H1 (cell line): ENCODE data around the gene C19orf67. TPM values are rescaled to one million over a fixed set of nuclear protein-coding genes. Genes with fewer than 3 reads are reported as not detected.

Experiments
- CTCF ChIA-PET: fragments of 300-600 bp; sonication (Branson Sonifier 250); formaldehyde crosslinking; loops from one replicate; lab custom pipeline; 2021; ENCODE audit not compliant: partially characterized antibody; lab: Charles Lee
- POLR2A ChIA-PET: fragments of 300-600 bp; sonication (Branson Sonifier 250); formaldehyde crosslinking; loops from one replicate; lab custom pipeline; 2021; ENCODE audit warnings: inconsistent platforms; ENCODE audit not compliant: partially characterized antibody; lab: Charles Lee
- DNase-seq, 2 experiments: peaks; one replicate each; pipeline versions ENCODE4 v3.0.0 to v3.0.0-alpha.2; 2010 to 2022; ENCODE audit warnings: low spot score in 2 of 2, low read depth in 1 of 2, mixed read lengths in 1 of 2
- FAIRE-seq: peaks from 2 replicates; lab custom pipeline; 2011; peaks lifted over from hg19 to GRCh38; lab: Jason Lieb, UNC
- H2AFZ ChIP-seq: 2 replicates; pipeline ENCODE4 v1.8.1; 2012; ENCODE audit warnings: low read length, inconsistent platforms
- H2AK5ac ChIP-seq: 2 replicates; pipeline ENCODE4 v1.6.1; 2013; ENCODE audit warnings: low read depth, low read length
- H2BK120ac ChIP-seq: replicated peaks from 2 replicates; pipeline ENCODE3; 2013; ENCODE audit warnings: low read depth, low read length, inconsistent platforms
- H2BK12ac ChIP-seq: 2 replicates; pipeline ENCODE4 v1.6.1; 2013; ENCODE audit warnings: low read depth, low read length
- H2BK15ac ChIP-seq: 2 replicates; pipeline ENCODE4 v1.6.1; 2013; ENCODE audit warnings: low read length
- H2BK20ac ChIP-seq: 2 replicates; pipeline ENCODE4 v1.6.1; 2013; ENCODE audit warnings: low read length
- H2BK5ac ChIP-seq: 2 replicates; pipeline ENCODE4 v1.6.1; 2013; ENCODE audit warnings: low read depth, low read length
- H3K14ac ChIP-seq: 2 replicates; pipeline ENCODE4 v1.6.1; 2013; ENCODE audit warnings: inconsistent platforms; ENCODE audit not compliant: insufficient read length
- H3K18ac ChIP-seq: 2 replicates; pipeline ENCODE4 v1.6.1; 2013; ENCODE audit warnings: low read length; ENCODE audit errors: extremely low read depth
- H3K23ac ChIP-seq: 2 replicates; pipeline ENCODE4 v1.6.1; 2013; ENCODE audit warnings: inconsistent platforms; ENCODE audit not compliant: insufficient read length
- H3K23me2 ChIP-seq: 2 replicates; pipeline ENCODE4 v1.6.1; 2013; ENCODE audit warnings: low read depth, low read length
- H3K27ac ChIP-seq: 2 replicates; pipeline ENCODE4 v1.6.1; 2011; ENCODE audit warnings: low read depth, low read length, inconsistent platforms
- H3K27me3 ChIP-seq, 4 experiments: replicated peaks in 1 of 4; 1 replicate in 1 of 4; 2 replicates in 3 of 4; pipeline versions ENCODE4 v1.6.1 to v1.8.1; 2011 to 2013; ENCODE audit warnings: low read length in 3 of 4, mild to moderate bottlenecking in 3 of 4, inconsistent platforms in 2 of 4, mixed read lengths in 2 of 4, moderate library complexity in 1 of 4; ENCODE audit not compliant: control insufficient read depth in 3 of 4, insufficient read depth in 3 of 4; ENCODE audit errors: extremely low read depth in 1 of 4
- H3K36me3 ChIP-seq, 4 experiments: 2 replicates each; pipeline versions ENCODE4 v1.6.1 to v1.8.1; 2011 to 2013; ENCODE audit warnings: mild to moderate bottlenecking in 4 of 4, low read length in 3 of 4, moderate library complexity in 2 of 4, control low read depth in 1 of 4, inconsistent platforms in 1 of 4; ENCODE audit not compliant: insufficient read depth in 4 of 4, control insufficient read depth in 2 of 4
- H3K4ac ChIP-seq: replicated peaks from 2 replicates; pipeline ENCODE3; 2013; ENCODE audit warnings: low read length, low read depth, mixed read lengths, inconsistent platforms; ENCODE audit not compliant: insufficient read length
- H3K4me1 ChIP-seq, 4 experiments: replicated peaks in 1 of 4; 1 replicate in 1 of 4; 2 replicates in 3 of 4; pipeline versions ENCODE4 v1.6.1 to v1.8.1; 2011 to 2013; ENCODE audit warnings: low read length in 3 of 4, inconsistent platforms in 2 of 4, mixed read lengths in 1 of 4; ENCODE audit not compliant: insufficient read depth in 4 of 4, control insufficient read depth in 3 of 4
- H3K4me2 ChIP-seq, 2 experiments: 2 replicates each; pipeline versions ENCODE4 v1.6.1 to v1.8.1; 2011 to 2013; ENCODE audit warnings: low read depth in 2 of 2, low read length in 2 of 2, control low read depth in 1 of 2, inconsistent platforms in 1 of 2, mild to moderate bottlenecking in 1 of 2; ENCODE audit not compliant: insufficient read depth in 1 of 2
- H3K4me3 ChIP-seq, 4 experiments: fragments of 200-600, 300-600 bp in 1 of 4; sonication (generic), shearing (Covaris generic), sonication (Bioruptor Twin) in 1 of 4; 2 replicates each; pipeline versions ENCODE4 v1.5.1 to v1.8.1; 2011 to 2016; ENCODE audit warnings: low read length in 4 of 4, low read depth in 3 of 4, control low read depth in 2 of 4, inconsistent platforms in 2 of 4, mild to moderate bottlenecking in 2 of 4, mixed read lengths in 1 of 4, moderate library complexity in 1 of 4; ENCODE audit not compliant: insufficient read depth in 2 of 4; ENCODE audit errors: extremely low read depth in 1 of 4
- H3K56ac ChIP-seq: replicated peaks from 2 replicates; pipeline ENCODE3; 2013; ENCODE audit warnings: low read depth, mild to moderate bottlenecking, mixed read lengths, low read length, inconsistent platforms; ENCODE audit not compliant: insufficient read length
- H3K79me1 ChIP-seq: 2 replicates; pipeline ENCODE4 v1.6.1; 2013; ENCODE audit warnings: low read depth, low read length, control low read depth
- H3K79me2 ChIP-seq, 2 experiments: 2 replicates each; pipeline versions ENCODE4 v1.6.1 to v1.8.1; 2012 to 2013; ENCODE audit warnings: low read length in 2 of 2, mild to moderate bottlenecking in 2 of 2, inconsistent platforms in 1 of 2; ENCODE audit not compliant: insufficient read depth in 2 of 2, control insufficient read depth in 1 of 2
- H3K9ac ChIP-seq, 4 experiments: replicated peaks in 1 of 4; 1 replicate in 1 of 4; 2 replicates in 3 of 4; pipeline versions ENCODE4 v1.6.1 to v1.8.1; 2011 to 2013; ENCODE audit warnings: low read depth in 3 of 4, low read length in 3 of 4, control low read depth in 2 of 4, mild to moderate bottlenecking in 2 of 4, moderate library complexity in 2 of 4, inconsistent platforms in 1 of 4; ENCODE audit errors: extremely low read depth in 1 of 4
- H3K9me3 ChIP-seq, 2 experiments: 2 replicates each; pipeline versions ENCODE4 v1.6.1 to v1.8.1; 2012 to 2013; ENCODE audit warnings: mild to moderate bottlenecking in 2 of 2, moderate library complexity in 2 of 2, control low read depth in 1 of 2, inconsistent platforms in 1 of 2, low read depth in 1 of 2, low read length in 1 of 2, mixed read lengths in 1 of 2; ENCODE audit not compliant: insufficient read depth in 2 of 2
- H4K20me1 ChIP-seq, 2 experiments: replicated peaks in 1 of 2; 2 replicates each; pipeline versions ENCODE3 to v1.8.1; 2011 to 2013; ENCODE audit warnings: inconsistent platforms in 2 of 2, low read length in 2 of 2, mild to moderate bottlenecking in 1 of 2; ENCODE audit not compliant: insufficient read depth in 2 of 2, control insufficient read depth in 1 of 2
- H4K5ac ChIP-seq: 2 replicates; pipeline ENCODE4 v1.6.1; 2013; ENCODE audit warnings: low read length, low read depth, mixed read lengths, inconsistent platforms; ENCODE audit not compliant: insufficient read length
- H4K8ac ChIP-seq: 2 replicates; pipeline ENCODE4 v1.8.0; 2013; ENCODE audit warnings: mild to moderate bottlenecking, moderate library complexity, low read length, inconsistent platforms; ENCODE audit not compliant: insufficient read depth; ENCODE audit errors: extremely low read depth
- H4K91ac ChIP-seq: replicated peaks from 2 replicates; pipeline ENCODE3; 2013; ENCODE audit warnings: low read length, mixed read lengths, inconsistent platforms; ENCODE audit not compliant: insufficient read length
- BCL11A ChIP-seq, 2 experiments: IDR thresholded peaks; one replicate each; pipeline ENCODE4 v1.6.1; 2011; ENCODE audit warnings: low read depth in 2 of 2, low read length in 2 of 2, mild to moderate bottlenecking in 2 of 2
- CEBPB ChIP-seq: IDR thresholded peaks from 2 replicates; pipeline ENCODE4 v1.6.1; 2012; ENCODE audit warnings: low read depth, low read length
- CTBP2 ChIP-seq: IDR thresholded peaks from 2 replicates; pipeline ENCODE4 v1.7.0; 2011; ENCODE audit warnings: borderline replicate concordance, mild to moderate bottlenecking, moderate library complexity, mixed read lengths, low read length; ENCODE audit not compliant: insufficient read depth, insufficient read length
- GABPA ChIP-seq: IDR thresholded peaks from 2 replicates; pipeline ENCODE4 v1.6.1; 2011; ENCODE audit warnings: mild to moderate bottlenecking, low read length, moderate library complexity, borderline replicate concordance; ENCODE audit not compliant: insufficient read depth
- KDM4A ChIP-seq: IDR thresholded peaks from one replicate; pipeline ENCODE4 v1.7.1; 2012; ENCODE audit warnings: low read depth, mild to moderate bottlenecking, moderate library complexity, low read length, inconsistent platforms; ENCODE audit not compliant: severe bottlenecking
- PHF8 ChIP-seq: fragments of 200-600 bp; sonication (generic); conservative IDR thresholded peaks from 2 replicates; pipeline ENCODE4 v1.7.1; 2012; ENCODE audit warnings: low read depth, mild to moderate bottlenecking, inconsistent platforms, low read length, moderate library complexity
- SRF ChIP-seq: IDR thresholded peaks from 2 replicates; pipeline ENCODE4 v1.6.1; 2011; ENCODE audit warnings: mild to moderate bottlenecking, low read depth, low read length, moderate library complexity
- WGBS, 2 experiments: shearing (Covaris generic) in 1 of 2; methylation state at CpG; one replicate each; pipeline versions ENCODE4 v1.1.6 to v1.1.7; 2013 to 2015; ENCODE audit warnings: low lambda C conversion rate in 2 of 2, mixed read lengths in 2 of 2, inconsistent platforms in 1 of 2, low coverage in 1 of 2, missing lambda C conversion rate in 1 of 2; ENCODE audit not compliant: insufficient replicate concordance in 2 of 2, insufficient coverage in 1 of 2, insufficient read length in 1 of 2; ENCODE audit errors: extremely low coverage in 1 of 2, missing lambda C conversion rate in 1 of 2; 5-methylcytosine and 5-hydroxymethylcytosine counted together
- polyA plus RNA-seq, 7 experiments: library from polyadenylated mRNA; depleted of rRNA in 3 of 7; stranded (reverse) in 5 of 7; unstranded in 2 of 7; fragments of >200 nt in 5 of 7; fragments of 200-250 nt in 2 of 7; gene quantifications; 1 replicate in 5 of 7; 2 replicates in 1 of 7; 4 replicates in 1 of 7; pipeline versions ENCODE4 v1.2.1 to v1.2.3, GENCODE V29; 2011 to 2013; ENCODE audit warnings: missing spikeins in 2 of 7, mixed read lengths in 2 of 7
- total RNA-seq: library from RNA; stranded (reverse); fragmentation: NEBNext Ultra II Directional; extraction: Animal tissue kit (Norgen Biotek cat#: 25700); gene quantifications from 2 replicates; pipeline ENCODE4 v1.2.1, GENCODE V29; 2021

Gene C19orf67
- total and polyA plus RNA-seq, 2 of the 8 experiments (the other 6 are each of a cell fraction or from before 2014, with no cell fraction given), result 0.12 TPM; not detected in 1

GRCh38 chr19:14118165-14119051 is 32.8 kb upstream of the C19orf67 start:
- H3K23me2 ChIP-seq, result peaks cover 8% of the 10 kb centered on the region
- no peak overlapping the region for H2BK15ac ChIP-seq
- peaks cover 6 to 19% (median 10%) of the 10 kb centered on the region in 4 experiments for H3K4me1 ChIP-seq
- H2BK5ac ChIP-seq, result peak overlapping the region; percentile 66; the same call in 1 of the 2 replicates
- no peak overlapping the region for H3K4ac ChIP-seq
- H4K20me1 ChIP-seq, result peaks cover 7 to 16% of the 10 kb centered on the region in 2 experiments
- H3K27ac ChIP-seq, result 0 out of 2 replicates have a peak overlapping the region, but pooled peaks have one; percentile 29
- peak overlapping the region; percentile 41 to 61 (median 50) for H3K4me3 ChIP-seq
- no peak overlapping the region for H2BK20ac ChIP-seq
- TF ChIP-seq BCL11A (IDR thresholded peaks at IDR 0.05; ENCODE audit: low read depth in 2 of 2, low read length in 2 of 2), result no peak
- no peak for TF ChIP-seq SRF
- peak; percentile 47 for TF ChIP-seq PHF8
- 0 out of 2 replicates have a peak, but pooled peaks have one; percentile 11 for TF ChIP-seq GABPA
- peak; percentile 50; the same call in 1 of the 2 replicates for TF ChIP-seq CEBPB
- no peak for TF ChIP-seq CTBP2
- TF ChIP-seq KDM4A, result peak; percentile 33
- H3K36me3 ChIP-seq, result peaks cover 0 to 12% (median 3%) of the 10 kb centered on the region in 4 experiments; a peak in 4 of 8 replicates
- H3K9me3 ChIP-seq, result no peaks in the 10 kb centered on the region
- POLR2A ChIA-PET, result interaction anchor here (1.0 to 11.0 kb wide), 7 partner anchors 8 to 229 kb away, joined by 3 to 109 read pairs (median 3); partner anchors contain the start of gene ASF1B
- H3K27me3 ChIP-seq, result no peaks in the 10 kb centered on the region; a peak in 2 of 7 replicates
- 0 out of 4 replicates have a peak, but pooled peaks cover 0 to 3% of the 10 kb centered on the region in 2 experiments for H3K79me2 ChIP-seq
- H4K8ac ChIP-seq, result no peak overlapping the region; the same call in 1 of the 2 replicates
- H3K9ac ChIP-seq, result peak overlapping the region; percentile 49 to 69 (median 58)
- FAIRE-seq, result no peak
- H3K4me2 ChIP-seq, result peak overlapping the region; percentile 77 to 94
- CTCF ChIA-PET, result interaction anchor here (0.5 to 11.3 kb wide), 5 partner anchors 15 to 362 kb away, joined by 3 to 105 read pairs (median 3); partner anchors contain the start of gene ASF1B
- 24% methylated on average over 44 of the region's 61 CpGs; no CpG with 5 or more reads in 1 of the 2 experiments for WGBS, 2 experiments
- H3K23ac ChIP-seq, result no peak overlapping the region
- no peak overlapping the region for H2AFZ ChIP-seq
- H2AK5ac ChIP-seq, result no peak overlapping the region
- H2BK120ac ChIP-seq, result no peak overlapping the region
- H3K56ac ChIP-seq, result no peak overlapping the region
- no peak overlapping the region for H4K5ac ChIP-seq
- no peak overlapping the region for H2BK12ac ChIP-seq
- H3K18ac ChIP-seq, result no peak overlapping the region
- peak overlapping the region; percentile 88 for H4K91ac ChIP-seq
- H3K14ac ChIP-seq, result no peak overlapping the region
- DNase-seq, result peak in 1 of 2 experiments; percentile 68
- no peaks in the 10 kb centered on the region; the same call in 1 of the 2 replicates for H3K79me1 ChIP-seq
